Femur (tissue), 1 donor: ENCODE results near the gene VCL.

ENCODE experiments used
- DNase-seq: peaks from one replicate; pipeline ENCODE4 v3.0.0-alpha.2; 2017

Gene VCL

GRCh38 chr10:74079028-74079935, 81.4 kb downstream of the VCL start:
- DNase-seq, result no peak

- no peak for DNase-seq
These were observed 82.1 kb downstream of the VCL start for GRCh38 chr10:74079936-74080590.

DNA sequence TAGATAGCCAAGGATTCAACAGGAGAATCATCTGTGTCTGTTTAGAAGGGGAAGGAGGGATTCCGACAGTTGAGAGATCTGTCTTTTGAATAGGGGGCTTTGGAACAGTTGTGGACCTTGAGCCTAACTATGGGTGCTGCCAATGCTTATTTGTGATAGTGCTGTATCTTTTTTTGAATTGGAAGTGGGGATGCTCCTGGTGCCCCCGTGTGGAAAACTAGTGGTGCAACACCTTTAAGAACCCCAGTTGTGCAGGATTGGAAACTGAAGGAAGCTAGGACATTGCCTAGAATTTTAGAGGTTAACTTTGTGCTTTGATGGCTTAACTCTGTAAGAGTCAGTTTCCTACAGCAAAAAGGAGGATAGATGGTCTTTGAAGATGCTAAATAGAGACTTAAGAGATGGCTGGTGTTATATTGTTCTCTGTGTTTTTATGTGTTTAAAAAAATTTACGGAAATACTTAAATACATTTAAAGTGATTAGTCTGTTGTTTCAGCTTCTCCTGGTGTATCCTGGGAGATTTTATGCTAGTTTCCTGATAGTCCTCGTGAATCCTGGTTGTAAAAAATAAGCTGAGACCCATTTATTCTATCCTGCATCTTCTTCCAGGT, 83.4 kb downstream of the VCL start:
- peak; percentile 56 for DNase-seq

DNA sequence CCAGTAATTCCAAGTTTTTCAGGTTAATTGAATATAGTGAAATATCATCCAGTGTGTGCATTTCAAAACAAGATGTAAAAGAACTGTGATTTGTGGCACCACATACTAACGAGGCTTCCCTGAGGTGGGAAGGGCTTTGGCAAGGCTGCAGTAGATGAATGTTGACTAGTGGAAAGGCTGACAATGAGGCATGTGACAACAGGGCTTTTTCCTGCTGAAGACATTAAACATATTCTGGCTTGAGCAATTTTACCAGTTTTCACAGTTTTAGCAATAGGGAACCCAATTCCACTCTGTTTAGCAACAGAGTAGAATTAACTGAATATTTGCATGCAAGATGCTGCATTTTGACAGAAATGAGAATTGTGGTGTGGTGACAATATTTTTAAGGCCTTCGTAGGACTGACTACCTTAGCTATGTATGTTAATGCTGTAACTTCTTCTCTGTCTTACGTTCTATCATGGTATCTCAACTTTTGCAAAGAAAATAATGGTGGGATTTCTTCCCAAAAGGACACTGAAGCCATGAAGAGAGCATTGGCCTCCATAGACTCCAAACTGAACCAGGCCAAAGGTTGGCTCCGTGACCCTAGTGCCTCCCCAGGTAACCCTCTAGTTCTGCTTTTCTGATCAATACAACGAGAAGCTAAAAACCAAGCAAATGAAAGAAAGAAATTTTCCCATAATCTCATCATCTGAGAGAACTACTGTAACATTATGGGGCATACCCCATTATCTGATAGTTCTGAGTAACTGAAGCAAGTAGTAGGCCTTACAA, 84.2 kb downstream of the VCL start:
- no peak for DNase-seq

DNA sequence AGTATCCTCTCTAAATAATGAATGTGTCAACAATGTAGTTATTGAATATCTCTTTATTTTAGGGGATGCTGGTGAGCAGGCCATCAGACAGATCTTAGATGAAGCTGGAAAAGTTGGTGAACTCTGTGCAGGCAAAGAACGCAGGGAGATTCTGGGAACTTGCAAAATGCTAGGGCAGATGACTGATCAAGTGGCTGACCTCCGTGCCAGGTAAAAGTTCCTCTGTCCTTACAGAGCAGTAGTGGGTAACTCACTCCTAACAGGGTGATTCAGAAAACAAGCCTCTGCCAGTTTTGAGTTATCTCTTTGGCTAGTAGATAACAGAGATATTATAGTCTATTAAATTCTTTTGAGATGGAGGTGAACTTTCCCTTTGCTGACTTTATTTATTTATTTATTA, 85.4 kb downstream of the VCL start:
- DNase-seq, result no peak

DNA sequence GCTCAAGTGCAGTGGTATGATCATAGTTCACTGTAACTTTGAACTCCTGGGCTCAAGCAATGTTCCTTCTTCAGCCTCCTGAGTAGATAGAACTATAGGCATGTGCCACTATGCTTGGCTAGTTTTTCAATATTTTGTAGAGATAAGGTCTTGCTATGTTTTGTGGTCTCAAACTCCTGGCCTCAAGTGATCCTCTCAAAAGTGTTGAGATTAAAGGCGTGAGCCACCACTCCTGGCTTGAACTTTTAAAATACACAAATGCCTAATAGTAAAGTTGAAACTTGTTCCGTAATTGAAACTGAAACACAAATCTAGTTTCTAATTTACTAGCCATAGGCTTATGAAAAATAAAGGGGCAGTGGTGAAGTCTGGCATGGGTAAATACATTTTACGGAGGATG, 87.0 kb downstream of the VCL start:
- DNase-seq, result no peak

DNA sequence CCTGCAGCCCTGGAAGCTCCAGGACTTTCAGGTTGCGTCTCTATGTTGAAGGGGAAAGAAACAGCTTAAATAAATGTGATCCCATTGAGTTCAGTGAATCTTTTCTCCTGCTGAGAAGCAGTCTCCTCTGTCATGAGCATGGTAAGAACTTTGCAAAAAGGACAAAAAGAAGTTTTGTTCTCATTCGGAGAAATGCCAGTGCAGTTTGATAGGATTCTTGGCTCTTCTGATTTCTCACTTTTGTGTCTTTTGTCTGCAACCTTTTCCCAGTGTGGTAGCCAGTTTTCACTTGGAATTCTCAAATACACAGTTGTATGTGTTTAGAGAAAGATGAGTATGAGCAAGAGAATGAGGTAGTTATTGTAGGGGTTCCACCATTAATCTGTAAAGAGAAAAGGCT, 88.4 kb downstream of the VCL start:
- no peak for DNase-seq

GRCh38 chr10:74088722-74089121, 90.8 kb downstream of the VCL start:
- DNase-seq, result no peak

DNA sequence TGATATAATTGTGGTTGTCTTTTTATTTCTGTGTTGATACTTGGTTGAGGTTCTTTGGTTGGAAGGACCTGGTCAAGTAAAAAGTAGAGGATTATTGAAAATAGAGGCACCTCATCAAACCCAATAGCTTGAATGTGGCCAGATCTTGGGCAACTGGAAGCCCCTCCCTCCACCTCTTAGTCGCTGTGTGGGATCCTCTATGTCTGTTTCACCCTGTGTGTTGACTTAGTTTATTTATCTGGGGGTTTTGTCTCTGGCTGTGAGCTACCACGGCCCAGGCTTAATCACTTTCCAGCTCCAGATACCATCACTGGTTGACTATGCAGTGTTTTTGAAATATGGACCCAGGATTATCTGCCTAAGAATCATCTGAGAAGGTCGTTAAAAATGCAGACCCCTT, 94.5 kb downstream of the VCL start:
- DNase-seq, result no peak

DNA sequence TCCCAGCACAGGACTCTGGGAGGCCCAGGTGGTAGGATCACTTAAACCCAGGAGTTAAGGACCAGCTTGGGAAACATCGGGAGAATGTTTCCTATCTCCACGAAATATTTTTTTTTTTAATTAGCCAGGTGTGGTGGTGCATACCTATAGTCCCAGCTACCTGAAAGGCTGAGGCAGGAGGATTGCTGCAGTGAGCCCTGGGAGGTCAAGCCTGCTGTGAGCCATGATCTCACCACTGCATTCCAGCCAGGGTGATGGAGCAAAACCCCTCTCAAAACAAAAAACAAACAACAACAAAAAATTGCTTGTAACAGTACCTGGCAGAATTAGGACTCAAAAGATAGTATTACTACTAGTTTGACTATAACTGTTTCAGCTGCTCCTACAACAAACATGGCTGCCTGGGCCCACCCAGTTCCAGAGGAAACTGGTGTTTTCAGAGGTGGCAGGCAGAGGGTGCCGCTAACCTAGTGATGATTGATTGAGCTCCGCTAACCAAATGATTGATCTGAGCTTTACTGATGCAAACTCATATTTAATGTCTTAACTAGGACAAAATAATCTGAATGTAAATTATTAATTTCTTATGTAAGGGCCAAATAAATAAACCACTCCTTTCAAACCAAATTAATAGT, 95.7 kb downstream of the VCL start:
- no peak for DNase-seq

- no peak for DNase-seq
These were observed 96.3 kb downstream of the VCL start for GRCh38 chr10:74094231-74094630.

DNA sequence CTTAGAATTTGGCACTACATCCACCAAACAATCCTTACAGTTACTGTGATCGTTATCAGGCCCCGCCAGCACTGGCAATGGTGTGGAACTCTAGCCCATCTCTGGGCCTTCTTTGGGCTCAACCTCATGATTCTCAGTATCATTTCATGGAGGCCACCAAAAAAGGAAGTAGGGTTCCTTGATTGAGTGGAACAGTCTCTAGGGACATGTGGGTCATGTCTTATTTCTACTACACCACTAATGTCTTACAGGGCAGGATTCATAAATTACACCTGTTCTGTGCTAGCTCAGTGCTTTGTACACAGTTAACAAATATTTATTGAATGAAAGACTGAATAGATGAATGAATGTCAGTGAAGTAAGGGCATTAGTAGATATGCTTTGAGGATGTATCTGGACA, 98.9 kb downstream of the VCL start:
- DNase-seq, result no peak

GRCh38 chr10:74097776-74098175, 99.9 kb downstream of the VCL start:
- no peak for DNase-seq

- no peak for DNase-seq
These were observed 101.5 kb downstream of the VCL start for GRCh38 chr10:74099420-74099819.

DNA sequence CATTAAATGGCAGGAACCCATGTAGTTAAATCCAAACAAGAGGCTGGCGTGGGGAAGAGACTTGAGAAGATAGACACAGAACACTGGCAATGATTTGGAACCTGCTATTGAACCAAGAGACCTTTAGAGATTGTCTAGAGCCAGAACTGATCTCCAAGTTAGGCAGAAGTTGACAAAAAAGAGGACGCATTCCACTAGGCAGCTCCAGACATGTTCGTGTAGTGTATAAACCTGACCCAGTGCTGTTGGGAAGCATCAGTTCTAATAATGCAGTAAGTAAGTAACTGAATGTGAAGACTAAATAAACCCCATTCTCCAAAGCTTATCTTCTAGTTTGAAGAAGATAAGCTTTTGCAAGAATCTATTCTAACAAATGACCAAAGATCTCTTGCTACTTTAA, 101.9 kb downstream of the VCL start:
- no peak for DNase-seq

GRCh38 chr10:74103560-74104258, 105.8 kb downstream of the VCL start:
- no peak for DNase-seq

DNA sequence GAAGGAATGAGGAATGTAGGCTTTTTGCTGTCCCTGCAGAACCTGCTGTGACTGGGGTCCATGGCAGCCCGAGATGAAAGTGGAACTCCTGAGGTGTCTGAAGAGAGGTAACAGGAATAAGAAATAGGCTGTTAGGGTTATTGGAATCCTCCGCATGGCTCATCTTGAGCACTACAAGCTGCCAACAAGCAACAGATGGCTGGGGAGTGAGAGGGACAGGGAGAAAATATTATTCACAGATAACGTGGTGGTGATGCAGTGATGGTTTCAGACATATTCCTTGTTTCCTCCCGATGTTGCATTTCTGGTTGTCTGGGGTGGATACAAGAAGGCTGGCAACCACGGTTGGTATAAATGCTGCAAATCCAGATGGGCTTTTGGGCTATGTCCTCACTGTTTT, 106.6 kb downstream of the VCL start:
- DNase-seq, result no peak

DNA sequence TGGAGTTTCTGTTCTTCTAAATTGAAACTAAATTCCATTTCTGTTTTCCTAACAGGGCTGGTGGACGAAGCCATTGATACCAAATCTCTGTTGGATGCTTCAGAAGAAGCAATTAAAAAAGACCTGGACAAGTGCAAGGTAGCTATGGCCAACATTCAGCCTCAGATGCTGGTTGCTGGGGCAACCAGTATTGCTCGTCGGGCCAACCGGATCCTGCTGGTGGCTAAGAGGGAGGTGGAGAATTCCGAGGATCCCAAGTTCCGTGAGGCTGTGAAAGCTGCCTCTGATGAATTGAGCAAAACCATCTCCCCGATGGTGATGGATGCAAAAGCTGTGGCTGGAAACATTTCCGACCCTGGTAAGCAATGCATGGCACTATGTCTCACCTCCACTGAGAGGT, 107.1 kb downstream of the VCL start:
- no peak for DNase-seq

GRCh38 chr10:74107391-74107790, 109.5 kb downstream of the VCL start:
- DNase-seq, result no peak

DNA sequence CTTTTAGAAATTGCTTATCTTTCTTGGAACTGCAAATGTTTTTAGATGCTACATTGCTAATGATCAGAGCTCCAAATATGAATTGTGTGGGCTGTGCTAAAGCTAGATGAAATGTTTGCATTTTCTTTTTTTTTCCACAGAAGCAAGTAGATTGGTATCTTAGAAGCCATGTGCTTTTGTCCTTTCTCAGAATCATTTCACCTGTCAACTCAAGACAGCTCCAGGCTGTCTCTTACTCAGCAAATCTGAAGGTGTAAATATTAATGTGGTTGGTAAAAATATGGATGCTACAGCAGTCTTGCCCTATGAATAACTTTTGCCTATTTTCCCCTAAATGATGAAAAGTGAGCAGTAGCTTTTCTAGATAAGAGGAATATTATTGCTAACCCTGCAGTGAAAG, 111.5 kb downstream of the VCL start:
- DNase-seq, result no peak

DNA sequence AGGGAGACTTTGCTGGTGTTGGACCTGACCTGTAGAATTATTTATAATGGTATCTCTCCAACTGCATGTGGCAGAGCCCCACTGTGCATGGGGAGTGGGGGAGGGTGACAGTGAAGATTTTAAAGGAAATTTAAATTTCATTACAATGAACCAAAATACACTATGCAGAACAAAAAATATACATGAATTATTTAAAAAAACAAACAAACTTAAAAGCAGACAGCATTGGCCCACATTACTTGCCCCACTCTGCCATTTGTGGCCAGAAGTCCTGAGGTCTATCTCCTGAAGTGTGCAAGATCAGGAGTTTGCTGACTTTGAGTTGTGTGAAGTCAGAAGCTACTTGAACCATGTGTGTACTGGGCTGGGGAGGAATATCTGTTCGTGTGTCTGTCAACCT, 112.2 kb downstream of the VCL start:
- DNase-seq, result no peak

DNA sequence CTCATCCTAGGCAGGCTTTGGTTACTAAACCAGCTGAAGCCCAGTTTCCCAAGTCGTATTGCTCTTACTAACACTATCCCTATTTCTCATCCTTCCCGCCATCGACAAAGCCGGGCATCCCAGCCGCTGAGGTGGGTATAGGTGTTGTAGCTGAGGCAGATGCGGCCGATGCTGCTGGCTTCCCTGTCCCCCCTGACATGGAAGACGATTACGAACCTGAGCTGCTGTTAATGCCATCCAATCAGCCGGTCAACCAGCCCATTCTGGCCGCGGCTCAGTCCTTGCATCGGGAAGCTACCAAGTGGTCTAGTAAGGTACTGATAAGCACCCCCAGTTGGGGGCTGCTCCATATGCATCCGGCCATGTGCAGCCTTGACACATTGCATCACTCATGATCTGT, 113.9 kb downstream of the VCL start:
- no peak for DNase-seq
